SU-DHL-6 (cell line): Measurements from ENCODE around the gene FAM78B.

Experiments used
- H2AFZ ChIP-seq: fragments of 200-600 bp; sonication (generic); 2 replicates; pipeline ENCODE4 v1.6.1; 2014; ENCODE audit warnings: low read depth, mild to moderate bottlenecking, moderate library complexity, mixed read lengths, antibody characterized with exemption, low read length; ENCODE audit not compliant: severe bottlenecking
- H3F3A ChIP-seq: fragments of 200-600 bp; shearing (Covaris generic); 2 replicates; pipeline ENCODE4 v1.6.0; 2016; ENCODE audit warnings: antibody characterized with exemption, mild to moderate bottlenecking; ENCODE audit not compliant: insufficient read depth
- H3K27ac ChIP-seq: fragments of 200-600 bp; sonication (generic); 2 replicates; pipeline ENCODE4 v1.5.1; 2016; ENCODE audit warnings: low read depth, mild to moderate bottlenecking, low read length, moderate library complexity, mixed read lengths
- H3K27me3 ChIP-seq: fragments of 200-600 bp; sonication (generic), shearing (Covaris generic); 2 replicates; pipeline ENCODE4 v1.6.0; 2014; ENCODE audit warnings: mild to moderate bottlenecking, low read length
- H3K36me3 ChIP-seq: fragments of 200-600 bp; sonication (generic); 2 replicates; pipeline ENCODE4 v1.6.1; 2014; ENCODE audit warnings: mild to moderate bottlenecking, low read length, mixed read lengths
- H3K4me2 ChIP-seq: fragments of 300-600, 200-600 bp; shearing (Covaris generic), sonication (generic); 2 replicates; pipeline ENCODE4 v1.6.0; 2014; ENCODE audit warnings: low read length, low read depth, mild to moderate bottlenecking; ENCODE audit not compliant: poor library complexity, severe bottlenecking
- H3K4me3 ChIP-seq: fragments of 200-600 bp; sonication (generic); 2 replicates; pipeline ENCODE4 v1.5.1; 2014; ENCODE audit warnings: antibody characterized with exemption, low read length, mild to moderate bottlenecking, mixed read lengths; ENCODE audit not compliant: insufficient read depth, poor library complexity, severe bottlenecking
- H3K79me2 ChIP-seq: fragments of 200-600 bp; sonication (generic); 2 replicates; pipeline ENCODE4 v1.6.1; 2014; ENCODE audit warnings: mild to moderate bottlenecking, low read length, moderate library complexity; ENCODE audit not compliant: insufficient read depth
- H3K9ac ChIP-seq: fragments of 200-600 bp; sonication (generic); 2 replicates; pipeline ENCODE4 v1.7.0; 2014; ENCODE audit warnings: mild to moderate bottlenecking, low read length
- H3K9me2 ChIP-seq: fragments of 200-600 bp; sonication (generic); replicated peaks from 2 replicates; pipeline ENCODE4 v1.6.1; 2014; ENCODE audit warnings: low read length; ENCODE audit not compliant: insufficient read depth
- H3K9me3 ChIP-seq: fragments of 200-600 bp; sonication (generic); 2 replicates; pipeline ENCODE4 v1.6.1; 2014; ENCODE audit warnings: low read length, mixed read lengths; ENCODE audit not compliant: insufficient read depth
- H4K20me1 ChIP-seq: fragments of 200-600 bp; sonication (generic); 2 replicates; pipeline ENCODE4 v1.6.1; 2014; ENCODE audit warnings: low read depth, mild to moderate bottlenecking, antibody characterized with exemption, low read length, moderate library complexity, mixed read lengths
- CTCF ChIP-seq: fragments of 200-600 bp; sonication (generic); IDR thresholded peaks from one replicate; pipeline ENCODE4 v1.5.1; 2017; ENCODE audit warnings: antibody characterized with exemption, mild to moderate bottlenecking, low read length, moderate library complexity; ENCODE audit not compliant: insufficient read depth, poor library complexity, severe bottlenecking
- EZH2phosphoT487 ChIP-seq: fragments of 200-600 bp; sonication (generic), shearing (Covaris generic); conservative IDR thresholded peaks from 2 replicates; pipeline ENCODE4 v1.6.1; 2018; ENCODE audit warnings: mild to moderate bottlenecking, antibody characterized with exemption, low read length, moderate library complexity, mixed read lengths

The FAM78B gene

GRCh38 chr1:166176416-166176815, 9.6 kb upstream of the FAM78B start:
- no peaks in the 10 kb centered on the region for H3K27me3 ChIP-seq
- no peaks in the 10 kb centered on the region for H3K9me3 ChIP-seq
- H3K79me2 ChIP-seq = no peaks in the 10 kb centered on the region
- no peaks in the 10 kb centered on the region for H4K20me1 ChIP-seq
- no peaks in the 10 kb centered on the region for H3K9me2 ChIP-seq
- no peaks in the 10 kb centered on the region for H3K36me3 ChIP-seq
- no peaks in the 10 kb centered on the region for H3F3A ChIP-seq
- H3K4me3 ChIP-seq = no peak overlapping the region
- no peak overlapping the region for H3K27ac ChIP-seq
- no peak overlapping the region for H2AFZ ChIP-seq
- H3K9ac ChIP-seq = no peak overlapping the region
- no peak overlapping the region for H3K4me2 ChIP-seq
- no peak for TF ChIP-seq CTCF
- TF ChIP-seq EZH2phosphoT487 = no peak

- H4K20me1 ChIP-seq = no peaks in the 10 kb centered on the region
- H3K36me3 ChIP-seq = no peaks in the 10 kb centered on the region
- H3K79me2 ChIP-seq = no peaks in the 10 kb centered on the region
- H2AFZ ChIP-seq = no peak overlapping the region
- H3K9ac ChIP-seq = no peak overlapping the region
- H3F3A ChIP-seq = no peaks in the 10 kb centered on the region
- H3K9me2 ChIP-seq = no peaks in the 10 kb centered on the region
- no peak for TF ChIP-seq EZH2phosphoT487
- no peak for TF ChIP-seq CTCF
- no peak overlapping the region for H3K4me2 ChIP-seq
- H3K27me3 ChIP-seq = no peaks in the 10 kb centered on the region
- no peak overlapping the region for H3K4me3 ChIP-seq
- no peaks in the 10 kb centered on the region for H3K9me3 ChIP-seq
- H3K27ac ChIP-seq = no peak overlapping the region
These were observed 8.2 kb upstream of the FAM78B start for GRCh38 chr1:166175032-166175431.

GRCh38 chr1:166174108-166174507, 7.3 kb upstream of the FAM78B start:
- H3K4me2 ChIP-seq = no peak overlapping the region
- no peak overlapping the region for H3K27ac ChIP-seq
- TF ChIP-seq EZH2phosphoT487 (no peak), CTCF (no peak)
- H3F3A ChIP-seq = no peaks in the 10 kb centered on the region
- no peaks in the 10 kb centered on the region for H3K79me2 ChIP-seq
- no peaks in the 10 kb centered on the region for H3K9me3 ChIP-seq
- no peak overlapping the region for H3K9ac ChIP-seq
- H3K4me3 ChIP-seq = no peak overlapping the region
- no peaks in the 10 kb centered on the region for H3K27me3 ChIP-seq
- H3K36me3 ChIP-seq = no peaks in the 10 kb centered on the region
- no peaks in the 10 kb centered on the region for H3K9me2 ChIP-seq
- no peaks in the 10 kb centered on the region for H4K20me1 ChIP-seq
- H2AFZ ChIP-seq = no peak overlapping the region

GRCh38 chr1:166172106-166172505, 5.3 kb upstream of the FAM78B start:
- Histone ChIP-seq H2AFZ (no peak overlapping the region), H3K27ac (no peak overlapping the region), H3K9me3 (no peaks in the 10 kb centered on the region), H3K36me3 (no peaks in the 10 kb centered on the region), H3K9ac (no peak overlapping the region), H3K4me2 (no peak overlapping the region), H3K9me2 (no peaks in the 10 kb centered on the region), H3K27me3 (no peaks in the 10 kb centered on the region), H3K79me2 (no peaks in the 10 kb centered on the region), H4K20me1 (no peaks in the 10 kb centered on the region), H3F3A (no peaks in the 10 kb centered on the region), H3K4me3 (no peak overlapping the region)
- TF ChIP-seq EZH2phosphoT487 (no peak), CTCF (no peak)
